HepG2 (cell line): ENCODE measurements around the gene KLRG1.

ENCODE experiments used
- ARNT ChIP-seq: fragments of 450-650 bp; IDR thresholded peaks from 2 replicates; pipeline ENCODE4 v1.6.1; 2017
- BHLHE40 ChIP-seq: IDR thresholded peaks from 2 replicates; pipeline ENCODE4 v1.6.1; 2011; ENCODE audit warnings: low read length, improper control_type of control experiment
- CTCF ChIP-seq: sonication (generic); formaldehyde crosslinking; IDR thresholded peaks from 2 replicates; pipeline ENCODE4 v1.5.0; 2020; ENCODE audit warnings: mild to moderate bottlenecking, missing genetic modification reagents, moderate library complexity
- ELF1 ChIP-seq: sonication (generic); formaldehyde crosslinking; IDR thresholded peaks from 2 replicates; pipeline ENCODE4 v1.4.0; 2020; ENCODE audit warnings: missing genetic modification reagents
- EP300 ChIP-seq, 3 experiments: sonication (generic) in 1 of 3; formaldehyde crosslinking in 1 of 3; IDR thresholded peaks; 2 replicates each; pipeline versions ENCODE4 v1.5.1 to v1.6.1; 2011 to 2020; ENCODE audit warnings: low read depth in 2 of 3, low read length in 2 of 3, borderline replicate concordance in 1 of 3, improper control_type of control experiment in 1 of 3, mild to moderate bottlenecking in 1 of 3, missing genetic modification reagents in 1 of 3, moderate library complexity in 1 of 3
- FOXK2 ChIP-seq: fragments of 450-650 bp; IDR thresholded peaks from 2 replicates; pipeline ENCODE4 v1.6.1; 2016
- GPBP1L1 ChIP-seq: sonication (generic); formaldehyde crosslinking; IDR thresholded peaks from 2 replicates; pipeline ENCODE4 v1.5.0; 2020; ENCODE audit warnings: mild to moderate bottlenecking, missing genetic modification reagents
- IRF9 ChIP-seq: sonication (generic); formaldehyde crosslinking; IDR thresholded peaks from 2 replicates; pipeline ENCODE4 v1.8.0; 2022; ENCODE audit warnings: missing genetic modification reagents, mild to moderate bottlenecking, borderline replicate concordance
- MATR3 ChIP-seq: sonication (generic); formaldehyde crosslinking; IDR thresholded peaks from 2 replicates; pipeline ENCODE4 v1.4.0; 2020; ENCODE audit warnings: missing genetic modification reagents
- NR2C2 ChIP-seq: sonication (generic); formaldehyde crosslinking; IDR thresholded peaks from 2 replicates; pipeline ENCODE4 v1.4.0; 2020; ENCODE audit warnings: missing genetic modification reagents, mild to moderate bottlenecking, moderate library complexity, borderline replicate concordance
- RBAK ChIP-seq: sonication (generic); formaldehyde crosslinking; IDR thresholded peaks from 2 replicates; pipeline ENCODE4 v1.5.1; 2020; ENCODE audit warnings: mild to moderate bottlenecking, missing genetic modification reagents
- RXRA ChIP-seq: sonication (generic); formaldehyde crosslinking; IDR thresholded peaks from 2 replicates; pipeline ENCODE4 v1.5.1; 2020; ENCODE audit warnings: missing genetic modification reagents
- ZNF18 ChIP-seq: sonication (generic); formaldehyde crosslinking; IDR thresholded peaks from 2 replicates; pipeline ENCODE4 v1.8.0; 2022; ENCODE audit warnings: mild to moderate bottlenecking, missing genetic modification reagents; ENCODE audit not compliant: insufficient replicate concordance

- TF ChIP-seq FOXK2 (no peak), NR2C2 (CRISPR knock-in tag) (no peak), CTCF (CRISPR knock-in tag) (no peak), ZNF18 (CRISPR knock-in tag) (no peak), MATR3 (CRISPR knock-in tag) (no peak), IRF9 (CRISPR knock-in tag) (no peak), BHLHE40 (no peak), GPBP1L1 (CRISPR knock-in tag) (no peak), ARNT (no peak), RXRA (no peak), RBAK (CRISPR knock-in tag) (no peak), EP300 (IDR thresholded peaks at IDR 0.05; ENCODE audit: low read depth in 2 of 2, low read length in 2 of 2) (no peak), EP300 (CRISPR knock-in tag; IDR thresholded peaks at IDR 0.05; ENCODE audit: borderline replicate concordance) (no peak), ELF1 (CRISPR knock-in tag) (no peak)
Measured at GRCh38 chr12:9051158-9051550, 61.8 kb downstream of the KLRG1 start.
